ENCODE measurements around the gene UGT1A4. TPM values are rescaled to one million over a fixed set of nuclear protein-coding genes. Genes with fewer than 3 reads are reported as not detected.

The UGT1A4 gene
- total RNA-seq, 4 donors from 2014 or later = not detected

DNA sequence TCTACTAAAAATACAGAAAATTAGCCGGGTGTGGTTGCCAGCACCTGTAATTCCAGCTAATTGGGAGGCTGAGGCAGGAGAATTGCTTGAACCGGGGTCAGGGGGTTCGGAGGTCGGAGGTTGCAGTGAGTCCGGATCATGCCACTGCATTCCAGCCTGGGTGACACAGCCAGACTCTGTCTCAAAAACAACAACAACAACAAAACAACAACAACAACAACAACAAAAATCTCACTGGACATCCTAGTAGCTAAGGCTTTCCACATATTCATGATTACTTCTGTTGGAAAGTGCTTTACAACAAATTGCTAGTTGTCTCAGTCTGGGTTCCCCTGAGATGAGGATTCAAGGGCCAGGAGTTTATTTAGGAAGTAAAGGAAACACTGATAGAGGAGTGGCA is 55.3 kb downstream of the UGT1A4 start:
- TF ChIP-seq, protein P1, sequence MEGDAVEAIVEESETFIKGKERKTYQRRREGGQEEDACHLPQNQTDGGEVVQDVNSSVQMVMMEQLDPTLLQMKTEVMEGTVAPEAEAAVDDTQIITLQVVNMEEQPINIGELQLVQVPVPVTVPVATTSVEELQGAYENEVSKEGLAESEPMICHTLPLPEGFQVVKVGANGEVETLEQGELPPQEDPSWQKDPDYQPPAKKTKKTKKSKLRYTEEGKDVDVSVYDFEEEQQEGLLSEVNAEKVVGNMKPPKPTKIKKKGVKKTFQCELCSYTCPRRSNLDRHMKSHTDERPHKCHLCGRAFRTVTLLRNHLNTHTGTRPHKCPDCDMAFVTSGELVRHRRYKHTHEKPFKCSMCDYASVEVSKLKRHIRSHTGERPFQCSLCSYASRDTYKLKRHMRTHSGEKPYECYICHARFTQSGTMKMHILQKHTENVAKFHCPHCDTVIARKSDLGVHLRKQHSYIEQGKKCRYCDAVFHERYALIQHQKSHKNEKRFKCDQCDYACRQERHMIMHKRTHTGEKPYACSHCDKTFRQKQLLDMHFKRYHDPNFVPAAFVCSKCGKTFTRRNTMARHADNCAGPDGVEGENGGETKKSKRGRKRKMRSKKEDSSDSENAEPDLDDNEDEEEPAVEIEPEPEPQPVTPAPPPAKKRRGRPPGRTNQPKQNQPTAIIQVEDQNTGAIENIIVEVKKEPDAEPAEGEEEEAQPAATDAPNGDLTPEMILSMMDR (IDR thresholded peaks at IDR 0.05) = no peak
- DNase-seq (ENCODE audit: low spot score) (no peak), ATAC-seq (ENCODE audit: low FRiP score) (no peak)

DNA sequence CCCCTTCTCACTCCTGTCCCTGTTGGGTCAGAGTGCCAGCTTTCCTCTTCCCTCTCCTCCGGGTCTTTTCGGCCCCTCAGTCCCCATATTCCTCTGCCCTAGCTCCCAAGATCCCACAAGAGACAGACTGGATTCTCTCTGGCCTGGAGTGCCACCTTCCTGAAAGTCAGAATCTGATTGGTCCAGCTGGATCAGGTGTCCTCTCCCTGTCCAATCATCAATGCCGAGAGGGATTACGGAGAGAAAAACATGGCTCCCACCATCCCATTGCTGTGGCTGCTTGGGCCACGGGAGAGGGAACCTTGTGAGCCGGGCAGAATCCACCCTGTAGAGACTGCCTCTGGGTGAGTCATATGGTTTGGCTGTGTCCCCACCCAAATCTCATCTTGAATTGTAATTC is 56.9 kb downstream of the UGT1A4 start:
- TF ChIP-seq, protein P1 (IDR thresholded peaks at IDR 0.05) = no peak

DNA sequence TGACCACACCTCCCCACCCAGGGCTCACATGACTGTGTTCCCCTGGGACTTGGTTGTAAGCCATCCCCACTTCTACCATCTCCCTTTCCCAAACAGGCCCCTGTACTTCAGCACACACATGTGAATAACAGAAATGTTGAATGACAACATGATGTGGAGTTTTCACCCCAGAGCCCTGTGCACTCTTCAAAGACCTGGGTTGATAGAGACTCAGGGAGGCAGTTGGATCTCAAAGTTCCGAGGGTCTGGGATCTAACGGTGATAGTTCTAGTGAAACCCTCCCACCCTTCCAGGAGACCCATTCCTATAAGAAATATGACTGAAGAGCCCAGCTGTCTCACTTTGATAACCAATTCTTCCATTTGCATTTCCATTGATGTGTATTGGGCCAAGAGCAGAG is 59.5 kb downstream of the UGT1A4 start, which contains the start of gene MROH2A:
MROH2A (plus strand) TSS at position 301 of the 400 bp plus-strand sequence. CDS start 1,029 bp downstream, outside the sequence.
- DNase-seq (ENCODE audit: low spot score) = no peak
- no peak for ATAC-seq (ENCODE audit: low FRiP score)
- TF ChIP-seq, protein P1 (IDR thresholded peaks at IDR 0.05) = no peak

More for the DNA sequence above, 56.9 kb downstream of the UGT1A4 start:
- ATAC-seq (ENCODE audit: low FRiP score) (no peak), DNase-seq (ENCODE audit: low spot score) (no peak)

DNA sequence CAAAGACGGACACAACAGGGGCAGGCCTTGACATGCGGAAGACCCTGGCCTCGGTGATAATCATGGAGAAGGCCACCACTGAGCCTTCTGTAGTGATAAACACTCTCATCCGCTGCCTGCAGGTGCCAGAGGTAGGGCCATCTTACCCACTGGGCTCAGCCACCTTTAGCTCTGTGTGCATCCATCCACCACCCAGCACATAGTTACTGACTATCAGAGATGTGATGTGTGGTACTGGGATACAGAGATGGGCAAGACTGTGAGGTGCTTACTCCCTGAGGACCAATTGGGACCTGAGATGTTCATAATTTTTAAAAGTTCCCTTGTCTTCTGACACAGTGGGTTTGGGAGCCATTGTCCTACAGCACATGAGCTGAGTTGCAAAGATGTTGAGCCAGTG is 61.2 kb downstream of the UGT1A4 start:
- TF ChIP-seq, protein P1 (IDR thresholded peaks at IDR 0.05) = no peak
- no peak for ATAC-seq (ENCODE audit: low FRiP score)
- no peak for DNase-seq (ENCODE audit: low spot score)

DNA sequence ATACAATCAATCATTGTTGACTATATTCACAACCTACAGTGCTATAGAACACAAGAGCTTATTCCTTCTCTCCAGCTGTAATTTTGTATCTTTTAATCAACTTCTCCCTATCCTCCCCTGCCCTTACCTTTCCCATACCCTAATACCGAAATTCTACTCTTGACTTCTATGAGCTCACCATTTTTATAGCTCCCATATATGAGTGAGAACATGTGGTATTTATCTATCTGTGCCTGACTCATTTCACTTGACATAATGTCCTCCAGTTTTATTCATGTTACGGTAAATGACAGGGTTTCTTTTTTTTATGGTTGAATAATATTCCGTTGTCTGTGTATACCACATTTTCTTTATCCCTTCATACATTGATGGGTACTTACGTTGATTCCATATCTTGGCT is 62.2 kb downstream of the UGT1A4 start:
- TF ChIP-seq, protein P1 (IDR thresholded peaks at IDR 0.05) = no peak

DNA sequence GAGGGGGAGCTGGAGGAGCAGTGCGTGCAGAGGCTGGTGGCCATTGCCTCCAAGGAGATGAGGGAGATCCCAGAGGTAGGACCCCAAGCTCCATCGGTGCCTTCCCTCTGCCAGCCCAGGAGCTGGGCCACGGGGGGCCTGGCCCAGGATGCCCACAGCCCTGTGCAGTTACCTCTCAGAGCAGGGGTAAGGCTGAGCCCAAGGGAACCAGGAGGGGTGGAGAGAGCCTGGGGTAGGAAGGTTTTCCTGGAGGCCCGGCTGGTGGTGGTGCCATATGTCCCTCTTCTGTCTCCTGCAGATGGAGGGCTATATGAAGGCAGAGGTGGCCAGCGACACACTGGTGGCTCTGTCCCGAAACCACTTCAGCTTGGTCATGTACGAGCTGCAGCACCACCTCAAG is 71.0 kb downstream of the UGT1A4 start:
- ATAC-seq (ENCODE audit: low FRiP score) (no peak), DNase-seq (ENCODE audit: low spot score) (no peak)
- TF ChIP-seq, protein P1 (IDR thresholded peaks at IDR 0.05) = no peak

More for the DNA sequence above, 62.2 kb downstream of the UGT1A4 start:
- DNase-seq (ENCODE audit: low spot score) (no peak), ATAC-seq (ENCODE audit: low FRiP score) (no peak)

DNA sequence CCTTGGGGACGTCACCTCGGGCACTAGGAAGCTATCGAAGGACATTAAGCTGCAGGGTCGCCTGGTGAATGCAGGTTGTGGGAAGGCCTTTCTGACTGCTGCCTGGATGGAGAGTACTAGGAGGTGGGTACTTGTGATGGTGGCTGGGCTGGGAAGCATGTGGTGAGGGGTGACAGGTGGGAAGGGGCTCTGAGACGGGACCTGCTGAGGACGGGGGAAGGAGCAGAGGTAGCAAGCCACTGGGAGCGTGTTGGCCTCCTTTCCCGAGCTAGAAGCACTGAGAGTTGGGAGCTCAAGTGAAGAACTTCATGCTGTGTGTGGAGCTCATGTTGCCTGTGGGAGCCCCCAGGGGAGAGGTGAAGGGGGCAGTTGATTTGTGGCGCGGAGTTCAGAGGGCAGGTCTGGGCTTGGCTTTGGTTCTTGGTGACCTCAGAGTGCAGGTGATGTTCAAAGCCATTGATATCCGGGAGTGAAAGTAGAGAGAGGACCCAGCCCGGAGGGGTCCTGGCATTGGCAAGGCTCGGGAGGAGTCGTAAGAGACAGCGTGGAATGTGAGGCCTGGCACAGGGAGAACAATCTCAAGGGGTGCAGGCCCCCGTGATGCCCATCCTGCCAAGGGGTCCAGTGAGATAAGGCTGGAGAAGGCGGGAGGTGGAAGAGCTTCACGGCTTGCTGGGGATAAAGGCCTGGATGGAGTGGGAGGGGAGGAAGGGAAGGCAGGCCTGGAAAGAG is 72.8 kb downstream of the UGT1A4 start:
- no peak for ATAC-seq (ENCODE audit: low FRiP score)
- no peak for DNase-seq (ENCODE audit: low spot score)
- TF ChIP-seq, protein P1 (IDR thresholded peaks at IDR 0.05) = no peak
